CD4-positive, alpha-beta memory T cell (primary cell): ENCODE data around the gene SYVN1. TPM values are rescaled to one million over a fixed set of nuclear protein-coding genes. Genes with fewer than 3 reads are reported as not detected.
"Not testable (repeated sequence)": the region's sequence is repeated elsewhere in the genome, so short reads cannot be mapped to it uniquely, and the experiment has no call there.

Source experiments
- CTCF ChIA-PET: fragments of 350-600 bp; sonication (Branson Sonifier 250); formaldehyde crosslinking; loops from one replicate; lab custom pipeline; 2021; ENCODE audit warnings: inconsistent platforms; ENCODE audit not compliant: partially characterized antibody; lab: Charles Lee
- POLR2A ChIA-PET: fragments of 350-600 bp; sonication (Branson Sonifier 250); formaldehyde crosslinking; loops from one replicate; lab custom pipeline; 2021; ENCODE audit not compliant: partially characterized antibody; lab: Charles Lee
- DNase-seq, 5 donors: peaks; one replicate each; pipeline versions ENCODE4 v3.0.0 to v3.0.0-alpha.2; 2020 to 2022; ENCODE audit warnings: mixed read lengths in 1 of 5
- H3K27ac ChIP-seq: one replicate; pipeline ENCODE4 v1.7.0; 2013; ENCODE audit warnings: low read depth, low read length
- H3K27me3 ChIP-seq: 2 replicates; pipeline ENCODE4 v1.7.0; 2013; ENCODE audit warnings: mild to moderate bottlenecking, low read length, moderate library complexity; ENCODE audit not compliant: insufficient read depth
- H3K36me3 ChIP-seq: 2 replicates; pipeline ENCODE4 v1.7.0; 2013; ENCODE audit warnings: mild to moderate bottlenecking, low read length, moderate library complexity; ENCODE audit not compliant: insufficient read depth
- H3K4me1 ChIP-seq: 2 replicates; pipeline ENCODE4 v1.7.0; 2013; ENCODE audit warnings: mild to moderate bottlenecking, low read length, moderate library complexity; ENCODE audit not compliant: insufficient read depth
- H3K4me3 ChIP-seq, 2 donors: one replicate each; pipeline ENCODE4 v1.7.0; 2013; ENCODE audit warnings: low read length in 2 of 2, mild to moderate bottlenecking in 1 of 2
- H3K9me3 ChIP-seq, 2 donors: one replicate each; pipeline ENCODE4 v1.7.0; 2013; ENCODE audit warnings: low read length in 2 of 2, control low read depth in 1 of 2; ENCODE audit not compliant: control insufficient read depth in 1 of 2
- H3K27ac Mint-ChIP-seq, 7 donors: one replicate each; pipeline ENCODE4 v1.8.0; 2020 to 2021; ENCODE audit warnings: mixed read lengths in 7 of 7, mild to moderate bottlenecking in 6 of 7, inconsistent platforms in 3 of 7, moderate library complexity in 3 of 7
- H3K27me3 Mint-ChIP-seq, 2 donors: one replicate each; pipeline ENCODE4 v1.8.0; 2020 to 2021; ENCODE audit warnings: mixed read lengths in 2 of 2
- H3K36me3 Mint-ChIP-seq, 2 donors: one replicate each; pipeline ENCODE4 v1.8.0; 2020 to 2021; ENCODE audit warnings: mixed read lengths in 2 of 2, inconsistent platforms in 1 of 2, mild to moderate bottlenecking in 1 of 2
- H3K4me1 Mint-ChIP-seq, 4 donors: one replicate each; pipeline ENCODE4 v1.8.0; 2020 to 2021; ENCODE audit warnings: mixed read lengths in 4 of 4, mild to moderate bottlenecking in 1 of 4
- H3K4me3 Mint-ChIP-seq, 8 donors: one replicate each; pipeline ENCODE4 v1.8.0; 2020 to 2021; ENCODE audit warnings: mixed read lengths in 8 of 8, mild to moderate bottlenecking in 7 of 8, moderate library complexity in 6 of 8, inconsistent platforms in 3 of 8
- H3K9me3 Mint-ChIP-seq, 8 donors: one replicate each; pipeline ENCODE4 v1.8.0; 2020 to 2021; ENCODE audit warnings: mixed read lengths in 8 of 8, mild to moderate bottlenecking in 5 of 8, inconsistent platforms in 3 of 8, moderate library complexity in 1 of 8
- intact Hi-C: fragments of 100-400 bp; cut with micrococcal nuclease; formaldehyde crosslinking; loops from one replicate; pipeline ENCODE4 v1.15.1; 2023
- polyA plus RNA-seq, 2 donors: library from polyadenylated mRNA; unstranded; fragments of 300-500 nt; fragmentation: Illumina TruSeq; gene quantifications; one replicate each; pipeline ENCODE4 v1.2.3, GENCODE V29; 2021
- total RNA-seq, 2 experiments: library from RNA; stranded (reverse); gene quantifications; one replicate each; pipeline ENCODE4 v1.2.3, GENCODE V29; 2021

Gene SYVN1
- total and polyA plus RNA-seq, 4 experiments from 2014 or later: 2.8 to 76.5 (median 45.5) TPM

DNA sequence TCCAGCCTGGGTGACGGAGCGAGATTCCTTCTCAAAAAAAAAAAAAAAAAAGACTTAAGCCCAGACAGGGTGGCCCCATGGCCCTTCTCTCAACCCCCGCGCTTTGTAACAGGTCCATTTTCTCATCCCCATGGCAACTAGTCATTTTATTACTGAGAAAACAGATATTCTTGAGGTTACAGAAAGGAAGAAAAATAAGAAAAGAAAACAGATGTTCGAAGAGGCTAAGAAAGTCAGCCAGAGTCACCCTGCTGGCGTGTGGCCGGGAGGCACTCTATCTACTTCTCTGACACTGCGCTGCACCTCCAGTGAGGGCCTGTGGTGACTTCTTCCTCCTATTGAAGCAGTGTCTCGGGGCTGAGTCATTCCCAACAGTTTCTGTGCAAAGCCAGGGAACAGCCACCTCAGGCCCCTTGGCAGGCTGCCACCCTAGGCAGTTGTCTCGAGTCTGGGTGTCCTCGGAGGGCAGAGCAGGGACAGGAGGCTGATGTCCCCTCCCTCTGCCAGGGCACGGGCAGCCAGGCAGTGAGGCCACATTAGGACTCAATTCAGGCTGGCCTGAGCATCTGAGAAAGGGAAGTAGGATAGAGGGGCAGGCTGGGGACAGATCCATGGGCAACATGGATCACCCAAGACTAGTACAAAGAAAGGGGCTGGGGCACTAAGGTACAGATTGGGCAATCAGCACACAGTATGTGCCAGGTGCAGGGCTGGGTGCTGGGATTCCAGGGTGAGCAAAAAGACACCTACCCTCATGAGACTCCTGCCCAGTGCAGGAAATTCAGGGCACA is 16.4 kb upstream of the SYVN1 start:
- peaks cover 0 to 4% (median 0%) of the 10 kb centered on the region in 8 donors for H3K9me3 Mint-ChIP-seq
- H3K27ac Mint-ChIP-seq: peak overlapping the region in 2 of 7 donors; percentile 10 to 65
- Histone ChIP-seq H3K27ac (no peak overlapping the region), H3K36me3 (no peaks in the 10 kb centered on the region), H3K4me3 (no peak overlapping the region), H3K27me3 (no peaks in the 10 kb centered on the region), H3K9me3 (no peaks in the 10 kb centered on the region), H3K4me1 (no peaks in the 10 kb centered on the region)
- H3K27me3 Mint-ChIP-seq: no peaks in the 10 kb centered on the region
- DNase-seq: no peak
- ChIA-PET POLR2A (no interaction called here), CTCF (no interaction called here)
- H3K4me3 Mint-ChIP-seq: no peak overlapping the region
- H3K4me1 Mint-ChIP-seq: peaks cover 0 to 4% (median 1%) of the 10 kb centered on the region in 4 donors
- intact Hi-C loops: no loop called here
- H3K36me3 Mint-ChIP-seq: no peaks in the 10 kb centered on the region

DNA sequence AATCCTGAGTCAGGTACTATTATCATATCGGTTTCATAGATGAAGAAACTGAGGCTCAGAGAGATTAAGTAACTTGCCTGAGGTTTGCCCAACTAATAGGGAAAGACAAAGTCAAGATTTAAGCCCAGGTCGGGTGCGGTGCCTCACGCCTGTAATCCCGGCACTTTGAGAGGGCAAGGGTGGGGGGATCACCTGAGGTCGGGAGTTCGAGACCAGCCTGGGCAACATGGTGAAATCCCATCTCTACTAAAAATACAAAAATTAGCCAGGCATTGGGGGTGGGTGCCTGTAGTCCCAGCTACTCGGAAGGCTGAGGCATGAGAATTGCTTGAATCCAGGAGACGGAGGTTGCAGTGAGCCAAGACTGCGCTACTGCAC is 15.8 kb upstream of the SYVN1 start:
- H3K9me3 ChIP-seq, H3K4me3 Mint-ChIP-seq, H3K4me3 ChIP-seq, intact Hi-C loops, H3K36me3 ChIP-seq, H3K27ac Mint-ChIP-seq, H3K4me1 ChIP-seq, POLR2A ChIA-PET, CTCF ChIA-PET, H3K27me3 ChIP-seq, H3K27ac ChIP-seq, H3K9me3 Mint-ChIP-seq, H3K36me3 Mint-ChIP-seq, H3K27me3 Mint-ChIP-seq, H3K4me1 Mint-ChIP-seq, DNase-seq: not testable (repeated sequence)

DNA sequence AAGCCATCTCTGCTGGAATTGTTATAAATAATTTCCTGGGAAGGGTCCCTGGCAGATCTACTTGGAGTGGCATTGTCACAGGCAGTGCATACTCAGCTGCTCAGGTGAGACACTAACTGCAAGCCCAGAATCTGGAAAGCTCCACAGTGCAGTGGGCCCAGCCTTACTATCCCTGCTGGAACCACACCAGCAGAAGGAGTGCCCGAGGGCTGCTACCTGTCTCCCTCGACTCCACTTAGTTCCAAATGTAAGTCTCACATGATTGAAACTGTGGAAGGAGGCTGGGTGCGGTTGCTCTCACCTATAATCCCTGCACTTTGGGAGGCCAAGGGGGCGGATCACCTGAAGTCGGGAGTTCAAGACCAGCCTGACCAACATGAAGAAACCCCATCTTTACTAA is 14.3 kb upstream of the SYVN1 start:
- Histone ChIP-seq H3K27me3 (no peaks in the 10 kb centered on the region), H3K9me3 (no peaks in the 10 kb centered on the region), H3K4me3 (no peak overlapping the region), H3K4me1 (no peaks in the 10 kb centered on the region), H3K27ac (no peak overlapping the region), H3K36me3 (no peaks in the 10 kb centered on the region)
- Mint-ChIP-seq H3K4me1 (peaks cover 0 to 4% (median 1%) of the 10 kb centered on the region in 4 donors), H3K27me3 (peaks cover 0 to 2% of the 10 kb centered on the region in 2 donors), H3K36me3 (no peaks in the 10 kb centered on the region), H3K27ac (no peak overlapping the region), H3K4me3 (no peak overlapping the region), H3K9me3 (peaks cover 0 to 4% (median 0%) of the 10 kb centered on the region in 8 donors)
- intact Hi-C loops: no loop called here
- ChIA-PET POLR2A (no interaction called here), CTCF (interaction anchor here (0.7 kb wide), 1 partner anchor 73 kb away, joined by 3 read pairs; no protein-coding TSS in a partner anchor)
- no peak for DNase-seq

DNA sequence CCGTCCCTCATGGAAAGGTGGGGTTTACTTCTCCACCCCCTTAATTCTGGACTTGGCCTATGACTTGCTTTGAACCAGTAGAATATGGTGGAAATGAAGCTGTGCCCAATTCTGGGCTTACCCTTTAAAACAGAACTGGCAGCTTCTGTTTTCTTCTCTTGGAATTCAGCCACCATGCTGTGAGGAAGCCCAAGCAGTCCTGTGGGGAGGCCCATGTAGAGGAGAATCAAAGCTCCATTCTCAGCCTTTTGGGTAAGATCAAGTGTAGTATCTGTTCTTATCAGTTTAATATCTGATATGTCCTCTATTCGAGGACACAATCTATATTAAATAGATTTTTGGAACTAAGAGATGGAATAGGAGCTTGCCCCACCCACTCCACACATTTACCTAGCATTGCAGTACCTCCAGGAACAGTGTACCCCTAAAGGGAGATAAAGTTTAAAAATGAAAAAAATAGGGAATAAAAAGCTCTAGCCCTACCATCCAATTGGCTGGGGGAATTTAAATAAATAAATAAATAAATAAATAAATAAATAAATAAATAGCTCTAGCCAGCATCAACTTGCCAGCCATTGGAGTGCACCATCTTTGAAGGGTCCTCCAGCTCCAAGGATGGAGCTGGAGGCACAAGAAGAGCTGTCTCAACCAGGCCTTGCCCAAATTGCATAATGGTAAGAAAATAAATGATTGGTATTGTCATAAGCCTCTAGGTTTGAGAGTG is 13.2 kb upstream of the SYVN1 start:
- no peak overlapping the region for H3K4me3 ChIP-seq
- Mint-ChIP-seq H3K4me3 (no peak overlapping the region), H3K36me3 (no peaks in the 10 kb centered on the region), H3K27me3 (peaks cover 1 to 2% of the 10 kb centered on the region in 2 donors), H3K27ac (no peak overlapping the region), H3K4me1 (peaks cover 0 to 4% (median 1%) of the 10 kb centered on the region in 4 donors), H3K9me3 (peaks cover 0 to 4% (median 0%) of the 10 kb centered on the region in 8 donors)
- intact Hi-C loops: no loop called here
- no peaks in the 10 kb centered on the region for H3K27me3 ChIP-seq
- no peaks in the 10 kb centered on the region for H3K4me1 ChIP-seq
- ChIA-PET POLR2A (interaction anchor here (0.9 kb wide), 1 partner anchor 13 kb away, joined by 6 read pairs; the partner anchor contains the start of gene SYVN1), CTCF (no interaction called here)
- H3K27ac ChIP-seq: no peak overlapping the region
- no peaks in the 10 kb centered on the region for H3K36me3 ChIP-seq
- DNase-seq: no peak
- H3K9me3 ChIP-seq: no peaks in the 10 kb centered on the region

DNA sequence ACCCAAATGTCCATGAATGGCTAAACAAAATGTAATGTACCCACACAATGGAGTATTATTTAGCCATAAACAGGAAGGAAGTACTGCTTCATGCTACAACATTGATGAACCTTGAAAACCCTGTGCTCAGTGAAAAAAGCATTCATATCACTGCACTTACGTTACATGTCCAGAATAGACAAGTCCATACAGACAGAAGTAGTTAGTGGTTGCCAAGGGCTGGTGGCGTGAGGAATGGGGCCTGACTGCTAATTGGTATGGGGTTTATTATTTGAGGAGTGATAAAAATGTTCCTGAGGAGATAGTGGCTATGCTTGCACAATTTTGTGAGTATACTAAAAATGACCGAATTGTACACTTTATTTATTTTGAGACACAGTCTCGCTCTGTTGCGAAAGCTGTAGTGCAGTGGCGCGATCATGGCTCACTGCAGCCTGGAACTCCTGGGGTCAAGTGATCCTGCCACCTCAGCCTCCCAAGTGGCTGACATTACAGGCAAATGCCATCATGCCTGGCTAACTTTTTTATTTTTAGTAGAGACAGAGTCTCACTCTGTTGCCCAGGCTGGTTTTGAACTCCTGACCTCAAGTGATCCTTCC is 7.7 kb upstream of the SYVN1 start:
- Histone ChIP-seq H3K27me3 (no peaks in the 10 kb centered on the region), H3K4me3 (no peak overlapping the region), H3K27ac (no peak overlapping the region), H3K36me3 (no peaks in the 10 kb centered on the region), H3K9me3 (no peaks in the 10 kb centered on the region), H3K4me1 (no peaks in the 10 kb centered on the region)
- Mint-ChIP-seq H3K4me1 (peaks cover 0 to 6% (median 4%) of the 10 kb centered on the region in 4 donors), H3K27me3 (peaks cover 3 to 4% of the 10 kb centered on the region in 2 donors), H3K4me3 (no peak overlapping the region), H3K27ac (no peak overlapping the region), H3K36me3 (no peaks in the 10 kb centered on the region), H3K9me3 (no peaks in the 10 kb centered on the region)
- no peak for DNase-seq
- ChIA-PET POLR2A (no interaction called here), CTCF (interaction anchor here (1.4 kb wide), 1 partner anchor 33 kb away, joined by 3 read pairs; no protein-coding TSS in a partner anchor)
- intact Hi-C loops: no loop called here

DNA sequence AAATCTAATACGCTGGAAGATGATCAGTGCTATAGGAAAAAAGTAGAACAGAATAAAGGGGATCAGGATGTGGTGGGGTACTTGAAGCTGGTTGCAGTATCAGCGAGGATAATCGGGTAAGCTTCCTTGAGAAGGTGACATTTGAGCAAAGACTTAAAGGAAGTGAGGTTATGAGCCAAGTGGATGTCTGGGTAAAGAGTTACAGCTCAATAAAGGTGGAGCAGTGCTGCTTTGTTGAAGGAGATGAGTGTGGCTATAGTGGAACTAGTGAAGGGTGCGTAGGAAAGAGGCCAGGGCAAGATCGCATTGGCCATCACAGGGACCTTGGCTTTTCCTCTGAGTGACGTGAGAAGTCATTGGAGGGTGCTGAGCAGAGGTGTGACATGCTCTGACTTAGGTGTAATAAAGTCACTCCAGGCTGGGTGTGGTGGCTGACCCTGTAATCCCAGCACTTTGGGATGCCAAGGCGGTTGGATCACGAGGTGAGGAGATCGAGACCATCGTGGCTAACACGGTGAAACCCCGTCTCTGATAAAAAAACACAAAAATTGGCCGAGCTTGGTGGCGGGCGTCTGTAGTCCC is 2.3 kb upstream of the SYVN1 start:
- Mint-ChIP-seq H3K4me3 (peak overlapping the region in 4 of 8 donors; percentile 71 to 82 (median 74)), H3K4me1 (peaks cover 23 to 48% (median 33%) of the 10 kb centered on the region in 4 donors), H3K9me3 (no peaks in the 10 kb centered on the region), H3K36me3 (peaks cover 0 to 31% of the 10 kb centered on the region in 2 donors), H3K27me3 (peaks cover 0 to 2% of the 10 kb centered on the region in 2 donors), H3K27ac (peak overlapping the region; percentile 66 to 100 (median 96))
- intact Hi-C loops: loop anchor here (10.0 kb wide), 1 partner anchor 718 kb away; the partner anchor contains the start of gene CFL1
- Histone ChIP-seq H3K4me3 (no peak overlapping the region), H3K4me1 (peaks cover 30% of the 10 kb centered on the region), H3K27me3 (no peaks in the 10 kb centered on the region), H3K27ac (peak overlapping the region; percentile 99), H3K9me3 (no peaks in the 10 kb centered on the region), H3K36me3 (peaks cover 12% of the 10 kb centered on the region)
- ChIA-PET POLR2A (interaction anchor here (1.9 to 7.5 kb wide), 3 partner anchors 15 to 358 kb away, joined by 11 to 251 read pairs (median 45); partner anchors contain the start of genes CAPN1, FAU, MRPL49 and SF1), CTCF (interaction anchor here (1.3 to 3.5 kb wide), 3 partner anchors 15 to 178 kb away, joined by 3 to 23 read pairs (median 9); partner anchors contain the start of genes CDC42EP2, FAU, MRPL49 and ZNHIT2)
- DNase-seq: no peak
